Gastrocnemius medialis (tissue), 4 donors: ENCODE measurements around the gene RAPH1. TPM values are rescaled to one million over a fixed set of nuclear protein-coding genes. Genes with fewer than 3 reads are reported as not detected.
A peak's percentile ranks its signal among the peaks of the same experiment; 100 is the strongest.

Experiments
- ATAC-seq, 2 donors: fragments of 150-250 bp; one replicate each; pipeline ENCODE4 v1.9.1; 2016
- DNase-seq, 2 donors: peaks; one replicate each; pipeline ENCODE4 v3.0.0-alpha.2; 2019
- H3K27ac ChIP-seq, 4 donors: fragments of 200-600 bp; sonication (generic); 1 replicate in 1 of 4; 2 replicates in 3 of 4; pipeline ENCODE4 v1.5.1; 2016 to 2018; ENCODE audit warnings: mild to moderate bottlenecking in 2 of 4, moderate library complexity in 1 of 4
- H3K27me3 ChIP-seq, 3 donors: fragments of 200-600 bp; sonication (generic) in 2 of 3; 1 replicate in 1 of 3; 2 replicates in 2 of 3; pipeline versions ENCODE4 v1.5.1 to v1.6.0; 2016 to 2019; ENCODE audit warnings: mild to moderate bottlenecking in 1 of 3, moderate library complexity in 1 of 3
- H3K36me3 ChIP-seq, 2 donors: fragments of 200-600 bp; sonication (generic) in 1 of 2; one replicate each; pipeline ENCODE4 v1.5.1; 2017 to 2018
- H3K4me1 ChIP-seq, 2 donors: fragments of 200-600 bp; sonication (generic) in 1 of 2; one replicate each; pipeline ENCODE4 v1.5.1; 2016 to 2017; ENCODE audit warnings: mild to moderate bottlenecking in 2 of 2
- H3K4me3 ChIP-seq, 4 donors: fragments of 200-600 bp; sonication (generic) in 3 of 4; 1 replicate in 1 of 4; 2 replicates in 3 of 4; pipeline ENCODE4 v1.5.1; 2016 to 2019; ENCODE audit warnings: mild to moderate bottlenecking in 2 of 4
- H3K9me3 ChIP-seq, 3 donors: fragments of 200-600 bp; sonication (generic) in 2 of 3; 1 replicate in 1 of 3; 2 replicates in 2 of 3; pipeline ENCODE4 v1.5.1; 2016 to 2019
- POLR2A ChIP-seq, 2 donors: fragments of 450-650 bp; IDR thresholded peaks; one replicate each; pipeline ENCODE4 v1.6.1; 2017; ENCODE audit warnings: antibody characterized with exemption in 2 of 2, mild to moderate bottlenecking in 2 of 2, moderate library complexity in 2 of 2
- in situ Hi-C, 4 donors: fragments of 200-750 bp; cut with MboI; loops; one replicate each; pipeline versions ENCODE4 v1.15.0 to v1.8.0; 2017; ENCODE audit warnings: low sequenced_read_pairs in 4 of 4
- intact Hi-C: fragments of 100-400 bp; cut with DNase I; formaldehyde crosslinking; loops from one replicate; pipeline ENCODE4 v1.15.1; 2023; ENCODE audit warnings: low total_unique reads
- total RNA-seq, 4 donors: library from RNA; depleted of rRNA; stranded (reverse); fragments of >200 nt; gene quantifications; one replicate each; pipeline versions ENCODE4 v1.1.0 to v1.2.3, GENCODE V29; 2016
- TF ChIP-seq, protein P1 (sequence below), 5 experiments: fragments of 450-650 bp in 3 of 5; fragments of 200-600 bp in 2 of 5; sonication (generic) in 2 of 5; IDR thresholded peaks in 4 of 5; conservative IDR thresholded peaks in 1 of 5; 1 replicate in 4 of 5; 2 replicates in 1 of 5; pipeline ENCODE4 v1.5.1; 2016 to 2019; ENCODE audit warnings: antibody characterized with exemption in 5 of 5, mild to moderate bottlenecking in 3 of 5, moderate library complexity in 3 of 5

RAPH1 gene
- total RNA-seq, 4 donors from 2014 or later = 17.6 to 29.7 (median 21.7) TPM

DNA sequence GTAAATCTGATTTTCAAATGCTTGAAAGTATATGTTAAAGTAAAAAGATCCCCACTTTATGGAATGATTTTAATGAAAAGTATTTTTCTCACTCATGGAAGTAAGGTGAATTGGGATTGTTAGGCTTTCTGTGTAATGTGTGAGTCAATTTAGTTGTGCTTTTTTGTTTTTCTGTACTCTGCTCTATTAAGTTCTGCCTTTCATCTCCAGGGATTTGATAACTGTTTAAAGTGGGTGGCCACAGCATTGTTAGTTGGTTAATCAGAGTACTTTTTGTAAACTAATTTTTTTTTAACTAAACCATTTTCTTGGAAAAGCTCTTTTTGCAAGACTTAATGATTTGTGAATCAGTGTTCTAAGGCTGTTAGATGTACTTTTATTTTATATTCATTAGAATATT, 130.1 kb downstream of the RAPH1 start:
- H3K4me3 ChIP-seq = no peak overlapping the region
- no peak overlapping the region for H3K27ac ChIP-seq
- DNase-seq = no peak
- in situ Hi-C loops = no loop called here
- H3K4me1 ChIP-seq = no peaks in the 10 kb centered on the region
- intact Hi-C loops = no loop called here
- H3K27me3 ChIP-seq = no peaks in the 10 kb centered on the region
- TF ChIP-seq, protein P1, sequence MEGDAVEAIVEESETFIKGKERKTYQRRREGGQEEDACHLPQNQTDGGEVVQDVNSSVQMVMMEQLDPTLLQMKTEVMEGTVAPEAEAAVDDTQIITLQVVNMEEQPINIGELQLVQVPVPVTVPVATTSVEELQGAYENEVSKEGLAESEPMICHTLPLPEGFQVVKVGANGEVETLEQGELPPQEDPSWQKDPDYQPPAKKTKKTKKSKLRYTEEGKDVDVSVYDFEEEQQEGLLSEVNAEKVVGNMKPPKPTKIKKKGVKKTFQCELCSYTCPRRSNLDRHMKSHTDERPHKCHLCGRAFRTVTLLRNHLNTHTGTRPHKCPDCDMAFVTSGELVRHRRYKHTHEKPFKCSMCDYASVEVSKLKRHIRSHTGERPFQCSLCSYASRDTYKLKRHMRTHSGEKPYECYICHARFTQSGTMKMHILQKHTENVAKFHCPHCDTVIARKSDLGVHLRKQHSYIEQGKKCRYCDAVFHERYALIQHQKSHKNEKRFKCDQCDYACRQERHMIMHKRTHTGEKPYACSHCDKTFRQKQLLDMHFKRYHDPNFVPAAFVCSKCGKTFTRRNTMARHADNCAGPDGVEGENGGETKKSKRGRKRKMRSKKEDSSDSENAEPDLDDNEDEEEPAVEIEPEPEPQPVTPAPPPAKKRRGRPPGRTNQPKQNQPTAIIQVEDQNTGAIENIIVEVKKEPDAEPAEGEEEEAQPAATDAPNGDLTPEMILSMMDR (IDR thresholded peaks at IDR 0.05 in 4 of 5, conservative IDR thresholded peaks at IDR 0.05 in 1 of 5) = no peak
- no peak for TF ChIP-seq POLR2A (IDR thresholded peaks at IDR 0.05)
- ATAC-seq = no peak
- no peaks in the 10 kb centered on the region for H3K9me3 ChIP-seq
- no peaks in the 10 kb centered on the region for H3K36me3 ChIP-seq

DNA sequence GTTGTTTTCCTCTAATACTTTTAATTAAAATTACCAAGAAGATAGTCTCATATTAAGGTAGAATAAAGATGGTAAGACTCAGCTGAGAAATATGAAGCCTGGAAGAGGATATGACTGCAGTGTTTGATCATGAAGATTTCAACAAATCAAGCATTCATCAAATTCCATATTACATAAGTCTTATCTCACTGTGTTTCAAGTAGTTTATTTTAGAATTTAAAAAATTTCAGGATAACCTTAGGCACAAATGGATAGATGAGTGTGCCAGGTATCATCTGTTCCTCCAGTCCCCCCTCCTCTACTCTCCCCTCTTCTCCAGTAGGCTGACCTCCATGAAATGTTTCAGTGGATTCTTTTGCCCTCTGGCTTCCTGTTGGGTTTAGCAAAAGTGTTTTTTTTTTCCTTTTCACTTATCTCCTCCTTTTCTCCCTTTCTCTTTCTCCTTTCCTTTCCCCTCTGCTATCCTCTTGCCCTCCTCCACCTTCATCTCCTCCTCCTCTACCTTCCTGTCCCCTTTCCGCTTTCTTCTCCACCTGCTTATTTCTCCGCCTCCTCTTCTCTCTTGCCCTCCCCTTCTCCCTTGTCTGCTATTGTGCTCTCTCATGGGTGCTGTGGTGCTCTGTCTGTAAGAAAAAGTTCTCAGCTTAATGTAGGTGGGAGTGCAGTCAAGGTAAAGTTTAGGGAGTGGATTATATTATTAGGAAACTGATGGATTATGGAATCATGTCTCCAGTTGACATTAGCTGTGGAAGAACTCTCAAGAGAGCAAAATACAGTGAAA, 134.1 kb downstream of the RAPH1 start:
- Histone ChIP-seq H3K36me3 (peaks cover 0 to 12% of the 10 kb centered on the region in 2 donors), H3K4me1 (no peaks in the 10 kb centered on the region), H3K4me3 (no peak overlapping the region), H3K9me3 (no peaks in the 10 kb centered on the region), H3K27ac (no peak overlapping the region), H3K27me3 (no peaks in the 10 kb centered on the region)
- TF ChIP-seq POLR2A (IDR thresholded peaks at IDR 0.05) = no peak
- TF ChIP-seq, protein P1 (IDR thresholded peaks at IDR 0.05 in 4 of 5, conservative IDR thresholded peaks at IDR 0.05 in 1 of 5) = no peak
- ATAC-seq (no peak), DNase-seq (no peak)
- in situ Hi-C loops = no loop called here
- intact Hi-C loops = no loop called here

DNA sequence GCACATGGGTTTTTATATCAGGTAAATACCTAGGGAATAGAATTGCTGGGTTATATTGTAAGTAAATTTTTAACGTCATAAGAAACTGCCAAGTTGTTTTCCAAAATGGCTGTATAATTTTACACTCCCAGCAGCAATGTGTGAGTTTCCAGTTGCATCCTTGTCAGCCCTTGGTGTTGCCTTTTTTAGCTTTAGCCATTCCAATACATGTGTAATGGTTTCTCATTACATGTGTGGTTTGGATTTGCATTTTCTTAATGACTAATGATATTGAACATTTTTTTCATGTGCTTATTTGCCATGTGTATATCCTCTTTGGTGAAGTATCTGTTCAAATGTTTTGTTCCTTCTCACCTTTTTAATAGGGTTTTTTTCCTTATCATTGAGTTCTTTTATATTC, 136.1 kb downstream of the RAPH1 start:
- Histone ChIP-seq H3K36me3 (peaks cover 0 to 12% of the 10 kb centered on the region in 2 donors), H3K9me3 (no peaks in the 10 kb centered on the region), H3K4me1 (no peaks in the 10 kb centered on the region), H3K27me3 (no peaks in the 10 kb centered on the region), H3K4me3 (no peak overlapping the region), H3K27ac (no peak overlapping the region)
- no peak for DNase-seq
- ATAC-seq = no peak
- intact Hi-C loops = no loop called here
- in situ Hi-C loops = no loop called here
- no peak for TF ChIP-seq POLR2A (IDR thresholded peaks at IDR 0.05)
- TF ChIP-seq, protein P1 (IDR thresholded peaks at IDR 0.05 in 4 of 5, conservative IDR thresholded peaks at IDR 0.05 in 1 of 5) = no peak

DNA sequence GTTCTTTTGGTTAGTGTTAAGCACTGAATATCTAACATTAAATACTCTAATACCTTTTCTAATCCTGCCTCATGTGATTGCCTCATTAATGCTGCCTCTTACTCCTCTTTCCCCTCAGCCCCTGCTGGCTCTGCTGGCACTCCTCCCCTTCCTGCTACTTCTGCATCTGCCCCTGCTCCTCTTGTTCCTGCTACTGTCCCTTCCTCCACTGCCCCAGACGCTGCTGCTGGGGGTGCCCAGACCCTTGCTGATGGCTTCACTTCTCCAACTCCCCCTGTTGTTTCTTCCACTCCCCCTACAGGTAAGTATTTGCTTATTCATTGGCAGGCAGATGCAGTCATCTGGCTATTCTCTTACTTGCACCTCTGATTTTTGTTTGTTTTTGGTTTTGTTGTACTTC, 138.4 kb downstream of the RAPH1 start:
- peaks cover 0 to 12% of the 10 kb centered on the region in 2 donors for H3K36me3 ChIP-seq
- H3K27ac ChIP-seq = no peak overlapping the region
- in situ Hi-C loops (no loop called here), intact Hi-C loops (no loop called here)
- no peaks in the 10 kb centered on the region for H3K4me1 ChIP-seq
- no peaks in the 10 kb centered on the region for H3K27me3 ChIP-seq
- H3K9me3 ChIP-seq = no peaks in the 10 kb centered on the region
- ATAC-seq = no peak
- DNase-seq = no peak
- TF ChIP-seq POLR2A (IDR thresholded peaks at IDR 0.05) = no peak
- TF ChIP-seq, protein P1 (IDR thresholded peaks at IDR 0.05 in 4 of 5, conservative IDR thresholded peaks at IDR 0.05 in 1 of 5) = peak in 1 of 5 experiments; percentile 17
- H3K4me3 ChIP-seq = no peak overlapping the region
